Stimulated activated CD8-positive, alpha-beta memory T cell treated with anti-CD3 and anti-CD28 coated beads, Interleukin-15, amount 100 ng/mL, for 1 hour (primary cell): ENCODE results near the gene ERC1.
"Not testable (repeated sequence)": the region's sequence is repeated elsewhere in the genome, so short reads cannot be mapped to it uniquely, and the experiment has no call there.

Experiments
- DNase-seq: peaks from one replicate; pipeline ENCODE4 v3.0.0-alpha.2; 2020; ENCODE audit warnings: low read depth

ERC1 gene

DNA sequence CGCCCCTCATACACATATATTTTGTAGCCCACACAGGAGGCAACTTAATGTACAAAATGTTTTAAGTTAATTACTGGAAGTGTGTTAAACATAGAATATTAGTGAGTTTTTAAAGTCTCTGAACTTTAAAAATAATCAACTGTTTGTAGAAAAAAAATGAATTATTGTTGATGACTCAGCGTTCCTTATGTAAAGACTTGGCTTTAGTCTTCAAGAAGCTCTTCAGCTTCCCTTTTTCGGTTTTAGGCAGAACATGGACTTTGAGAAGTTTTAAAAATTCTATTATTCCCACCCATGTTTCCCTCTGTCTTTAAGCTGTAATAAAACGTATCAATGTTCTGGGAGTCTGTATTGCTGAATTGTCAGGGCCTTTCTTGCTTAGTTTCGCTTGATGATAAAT is 333.9 kb downstream of the ERC1 start:
- DNase-seq = no peak

DNA sequence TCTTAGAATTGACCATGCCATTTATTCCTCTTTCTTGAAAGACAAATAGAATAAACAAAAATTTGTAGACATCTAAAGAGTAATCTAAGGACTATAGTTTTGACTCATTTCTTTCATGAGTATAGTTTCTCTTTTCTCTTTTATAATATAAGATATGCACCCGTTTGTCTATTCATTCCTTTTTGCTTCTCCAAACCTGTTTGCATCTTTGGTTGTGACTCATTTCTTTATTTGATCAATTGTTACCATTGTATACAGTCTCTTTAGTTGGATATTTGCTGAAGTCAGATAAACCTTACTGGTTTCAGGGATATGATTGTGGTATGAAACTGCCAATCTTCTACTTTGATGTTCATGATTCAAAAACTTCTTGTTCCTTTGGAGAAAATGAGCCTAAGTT is 334.6 kb downstream of the ERC1 start:
- no peak for DNase-seq

- DNase-seq = no peak
Observed at GRCh38 chr12:1326258-1326657, 335.2 kb downstream of the ERC1 start.

- no peak for DNase-seq
Observed at GRCh38 chr12:1328391-1328790, 337.4 kb downstream of the ERC1 start.

GRCh38 chr12:1329784-1330476 is 338.9 kb downstream of the ERC1 start:
- no peak for DNase-seq

- no peak for DNase-seq
Observed at GRCh38 chr12:1330477-1330827, 339.4 kb downstream of the ERC1 start.

GRCh38 chr12:1332327-1332726 is 341.3 kb downstream of the ERC1 start:
- no peak for DNase-seq

DNA sequence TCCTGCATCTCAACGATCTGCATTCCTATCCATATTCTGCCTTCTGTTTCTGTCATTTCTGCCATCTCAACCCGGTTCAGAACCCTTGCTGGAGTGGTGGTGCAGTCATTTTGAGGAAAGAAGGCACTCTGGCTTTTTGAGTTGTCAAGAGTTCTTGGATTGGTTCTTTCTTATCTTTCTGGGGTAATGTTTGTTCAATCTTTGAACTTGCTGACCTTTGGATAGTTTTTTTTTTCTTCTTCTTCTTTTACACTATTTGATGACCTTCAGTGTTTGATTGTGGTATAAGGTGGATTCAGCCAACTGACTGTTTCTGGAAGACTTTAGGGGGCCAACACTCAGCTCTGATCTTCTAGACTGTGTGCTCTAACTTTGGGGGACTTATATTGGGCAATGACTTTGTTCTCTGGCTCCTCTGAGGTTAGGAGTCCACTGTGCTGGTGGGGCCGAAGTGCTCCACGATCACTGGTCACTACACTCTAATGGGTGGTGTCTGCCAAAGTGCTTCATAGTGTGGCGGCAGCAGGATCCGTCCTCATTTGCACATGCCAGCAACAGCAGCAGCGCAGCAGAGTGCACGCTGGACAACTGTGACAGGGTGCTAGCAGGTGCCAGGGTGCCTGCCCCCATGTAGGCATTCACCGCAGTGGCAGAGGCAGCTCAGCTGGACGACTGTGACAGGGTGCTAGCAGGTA is 347.6 kb downstream of the ERC1 start:
- no peak for DNase-seq

- DNase-seq = not testable (repeated sequence)
Observed at GRCh38 chr12:1339178-1339541, 348.1 kb downstream of the ERC1 start.

- DNase-seq = no peak
Observed at GRCh38 chr12:1339618-1340319, 348.7 kb downstream of the ERC1 start.

DNA sequence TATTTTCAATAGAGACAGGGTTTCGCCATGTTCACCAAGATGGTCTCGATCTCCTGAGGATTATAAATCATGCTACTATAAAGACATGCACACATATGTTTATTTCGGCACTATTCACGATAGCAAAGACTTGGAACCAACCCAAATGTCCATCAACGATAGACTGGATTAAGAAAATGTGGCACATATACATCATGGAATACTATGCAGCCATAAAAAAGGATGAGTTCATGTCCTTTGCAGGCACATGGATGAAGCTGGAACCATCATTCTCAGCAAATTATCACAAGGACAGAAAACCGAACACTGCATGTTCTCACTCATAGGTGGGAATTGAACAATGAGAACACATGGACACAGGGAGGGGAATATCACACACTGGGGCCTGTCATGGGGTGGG is 350.2 kb downstream of the ERC1 start:
- not testable (repeated sequence) for DNase-seq

DNA sequence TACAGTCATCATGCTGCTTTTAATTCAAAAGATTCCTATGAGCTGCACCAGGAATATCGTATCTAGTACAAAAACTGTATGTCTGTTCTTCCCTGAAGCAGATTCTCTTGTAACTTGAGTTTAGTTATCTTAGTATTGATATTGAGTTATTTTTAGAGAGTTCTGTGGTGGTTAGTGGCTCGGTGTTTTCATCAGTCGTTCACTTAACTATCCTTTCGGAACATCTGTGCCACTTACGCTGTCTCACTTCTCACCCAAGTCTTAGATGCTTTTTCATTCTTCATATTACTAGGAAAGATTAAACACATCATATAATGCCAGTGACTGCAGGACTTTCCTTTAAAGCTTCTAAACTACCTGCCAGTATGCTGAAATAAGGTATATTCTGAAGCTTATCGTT is 352.4 kb downstream of the ERC1 start:
- DNase-seq = no peak

- DNase-seq = no peak
Observed at GRCh38 chr12:1344245-1344644, 353.2 kb downstream of the ERC1 start.

- no peak for DNase-seq
Observed at GRCh38 chr12:1346126-1346525, 355.1 kb downstream of the ERC1 start.

GRCh38 chr12:1347294-1347693 is 356.3 kb downstream of the ERC1 start:
- DNase-seq = no peak

GRCh38 chr12:1348606-1349005 is 357.6 kb downstream of the ERC1 start:
- DNase-seq = no peak

GRCh38 chr12:1350055-1350933 is 359.3 kb downstream of the ERC1 start:
- no peak for DNase-seq

DNA sequence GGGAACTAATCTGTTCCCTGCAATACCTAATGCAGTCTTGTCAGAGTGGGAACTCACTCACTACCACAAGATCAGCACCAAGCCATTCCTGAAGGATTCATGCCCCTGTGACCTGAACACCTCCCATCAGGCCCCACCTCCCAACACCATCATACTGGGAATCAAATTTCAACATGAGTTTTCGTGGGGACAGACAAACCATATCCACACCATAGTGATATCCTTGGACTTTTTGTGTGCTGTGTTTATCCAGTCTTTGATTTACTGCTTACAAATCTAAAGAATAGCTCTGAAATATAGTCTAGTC is 359.9 kb downstream of the ERC1 start:
- no peak for DNase-seq

DNA sequence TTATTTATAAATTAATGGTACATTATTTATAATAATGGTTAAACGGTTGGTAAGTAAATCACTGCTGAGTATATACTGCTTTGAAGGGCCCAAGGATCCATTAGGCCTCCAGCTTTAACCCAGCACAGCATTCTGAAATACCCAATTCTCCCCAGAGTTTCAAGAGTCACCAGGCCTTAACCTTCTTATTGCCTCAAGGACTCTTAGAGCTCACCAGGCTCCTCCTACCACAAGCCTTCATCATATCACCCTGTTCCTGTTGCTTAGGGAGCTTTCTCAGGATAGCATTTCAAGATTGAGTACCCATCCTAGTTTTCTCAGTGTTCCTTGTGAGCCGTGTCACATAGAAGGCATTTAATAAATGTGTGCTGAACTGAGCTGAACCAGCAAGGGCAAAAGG is 360.9 kb downstream of the ERC1 start:
- no peak for DNase-seq

GRCh38 chr12:1353451-1353850 is 362.4 kb downstream of the ERC1 start:
- DNase-seq = no peak

GRCh38 chr12:1355396-1355795 is 364.4 kb downstream of the ERC1 start:
- no peak for DNase-seq

DNA sequence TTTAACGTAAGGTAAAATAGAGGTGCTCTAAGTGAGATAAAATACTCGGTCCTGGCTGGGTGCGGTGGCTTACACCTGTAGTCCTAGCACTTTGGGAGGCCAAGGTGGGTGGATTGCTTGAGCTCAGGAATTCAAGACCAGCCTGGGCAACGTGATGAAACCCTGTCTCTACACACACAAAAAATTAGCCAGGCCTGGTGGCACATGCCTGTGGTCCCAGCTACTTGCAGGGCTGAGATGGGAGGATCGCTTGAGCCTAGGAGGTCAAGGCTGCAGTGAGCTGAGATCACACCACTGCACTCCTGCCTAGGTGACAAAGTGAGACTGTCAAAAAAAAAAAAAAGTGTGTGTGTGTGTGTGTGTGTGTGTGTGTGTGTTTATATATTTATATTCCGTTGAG is 364.8 kb downstream of the ERC1 start:
- DNase-seq = not testable (repeated sequence)

DNA sequence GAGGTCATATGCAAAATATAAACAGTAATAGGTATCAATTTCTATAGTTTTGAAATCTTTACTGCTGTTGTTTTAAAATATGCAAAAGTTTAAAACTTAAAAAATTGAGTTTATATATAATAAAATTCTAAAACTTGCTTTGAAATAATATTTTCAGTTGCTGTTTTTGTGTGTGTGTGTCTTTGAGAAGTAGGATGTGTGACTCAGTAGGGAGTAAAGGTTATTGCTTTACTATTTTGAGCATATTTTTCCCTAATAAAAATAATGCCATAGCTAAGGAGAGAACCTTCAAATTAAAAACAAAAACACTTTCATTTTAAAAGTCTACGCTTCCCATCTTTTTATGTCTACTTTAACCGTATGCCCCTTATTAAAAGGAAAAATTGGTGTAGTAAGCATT is 365.3 kb downstream of the ERC1 start:
- no peak for DNase-seq
